HG02642 (cell line): Measurements from ENCODE around the gene YAP1.
A peak's percentile ranks its signal among the peaks of the same experiment; 100 is the strongest.

ENCODE experiments used
- ATAC-seq: cut with Tn5 transposase; IDR thresholded peaks from one replicate; pipeline ENCODE4 v1.9.1; 2021; ENCODE audit warnings: mild to moderate bottlenecking; ENCODE audit not compliant: unreplicated experiment, poor library complexity

Gene YAP1

DNA sequence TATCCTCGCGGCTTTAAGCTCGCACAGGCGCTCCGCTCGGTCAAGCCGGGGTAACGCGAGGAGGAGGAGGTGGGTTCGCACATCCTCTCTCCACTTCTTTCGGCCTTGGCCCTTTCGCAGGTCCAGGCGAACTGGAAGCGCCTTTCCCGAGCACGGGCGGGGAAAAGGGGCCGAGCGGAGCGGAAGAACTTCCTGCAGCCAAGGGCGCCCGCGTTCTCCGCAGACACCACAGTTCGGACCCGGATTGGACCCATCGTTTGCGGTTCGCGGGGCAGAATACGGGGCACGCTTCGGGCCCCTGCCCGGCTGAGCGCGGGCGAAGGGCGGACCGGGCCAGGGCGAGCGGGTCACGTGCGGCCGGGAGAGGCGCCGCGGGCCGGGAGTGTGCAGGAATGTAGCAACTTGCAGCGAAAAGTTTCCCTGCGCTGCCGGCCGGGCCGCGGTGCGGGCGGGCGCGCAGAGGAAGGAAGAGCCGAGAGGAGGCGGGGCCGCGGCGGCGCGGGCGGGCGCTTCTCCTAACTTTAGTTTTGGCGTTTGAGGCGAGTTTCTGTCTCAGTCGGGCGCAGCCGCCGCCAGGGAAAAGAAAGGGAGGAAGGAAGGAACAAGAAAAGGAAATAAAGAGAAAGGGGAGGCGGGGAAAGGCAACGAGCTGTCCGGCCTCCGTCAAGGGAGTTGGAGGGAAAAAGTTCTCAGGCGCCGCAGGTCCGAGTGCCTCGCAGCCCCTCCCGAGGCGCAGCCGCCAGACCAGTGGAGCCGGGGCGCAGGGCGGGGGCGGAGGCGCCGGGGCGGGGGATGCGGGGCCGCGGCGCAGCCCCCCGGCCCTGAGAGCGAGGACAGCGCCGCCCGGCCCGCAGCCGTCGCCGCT lies at the start of gene YAP1:
TSS of gene YAP1 (plus strand) at position 552 of the 865 bp plus-strand sequence. CDS start 402 bp downstream, outside the sequence.
- peak; percentile 89 for ATAC-seq

DNA sequence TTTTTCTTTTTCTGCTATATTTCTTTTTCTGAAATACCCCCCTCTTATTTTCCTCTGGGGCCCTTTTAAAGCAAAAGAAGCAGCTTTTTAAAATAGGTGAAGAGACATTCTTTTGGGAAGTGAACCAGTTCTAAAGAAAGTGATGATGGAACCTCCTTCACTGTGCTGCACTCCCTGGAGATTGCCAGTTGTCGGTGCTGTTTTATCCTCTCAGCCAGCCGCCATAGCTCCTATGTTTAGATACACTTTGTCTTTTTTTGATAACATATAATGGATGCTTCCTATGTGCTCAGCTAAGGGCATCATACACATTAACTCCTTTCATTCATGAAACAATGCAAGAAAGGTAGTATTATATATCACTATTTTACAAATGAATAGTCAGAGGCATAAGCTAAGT lies 49.0 kb upstream of the YAP1 start:
- no peak for ATAC-seq

DNA sequence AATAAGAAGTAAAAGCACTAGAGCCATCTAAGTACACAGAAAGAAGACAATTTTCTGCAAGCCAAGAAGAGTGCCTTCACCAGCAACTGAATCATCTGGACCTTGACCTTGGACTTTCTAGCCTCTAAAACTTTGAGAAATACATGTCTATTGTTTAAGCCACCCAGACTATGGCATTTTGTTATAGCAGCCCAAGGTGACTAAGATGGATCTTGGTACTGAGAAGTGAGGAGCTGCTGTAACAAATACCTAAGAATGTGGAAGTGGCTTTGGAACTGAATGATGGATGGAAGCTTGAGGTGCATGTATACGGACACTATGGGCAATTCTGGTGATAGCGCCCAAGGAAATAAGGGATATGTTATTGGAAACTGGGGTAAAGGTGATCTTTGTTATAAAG lies 48.1 kb upstream of the YAP1 start:
- no peak for ATAC-seq

DNA sequence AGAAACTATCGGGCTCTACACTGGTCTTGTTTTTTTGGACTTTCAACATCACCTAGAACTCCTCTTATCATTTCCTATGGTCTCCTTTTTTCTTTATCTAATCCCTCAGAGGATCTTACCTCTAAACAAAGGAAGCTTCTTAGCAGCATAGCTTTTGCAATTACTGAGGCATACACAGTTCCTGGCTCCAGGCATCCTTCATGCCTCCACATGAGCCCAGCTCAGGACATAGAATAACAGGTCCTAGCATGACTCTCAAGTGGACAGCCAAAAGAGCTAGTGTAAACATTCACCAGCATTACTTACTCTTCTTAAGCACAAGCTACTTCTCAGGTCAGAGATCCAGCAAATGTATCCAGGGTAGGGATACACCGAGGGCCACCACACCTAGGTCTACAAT lies 45.9 kb upstream of the YAP1 start:
- ATAC-seq, result no peak

DNA sequence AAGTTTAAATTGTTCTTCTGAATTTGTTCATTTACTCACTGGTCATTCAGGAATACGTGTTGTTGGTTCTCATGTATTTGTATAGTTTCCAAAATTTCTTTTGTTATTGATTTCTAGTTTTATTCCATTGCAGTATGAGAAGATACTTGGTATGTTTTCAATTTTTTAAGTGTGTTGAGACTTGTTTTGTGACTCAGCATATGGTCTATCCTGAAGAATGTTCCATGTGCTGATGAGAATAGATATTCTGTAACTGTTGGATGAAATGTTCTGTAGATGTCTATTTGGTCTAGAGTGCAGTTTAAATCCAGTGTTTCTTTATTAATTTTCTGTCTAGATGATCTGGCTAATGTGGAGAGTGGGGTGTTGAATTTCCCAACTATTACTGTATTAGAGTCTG lies 39.5 kb upstream of the YAP1 start:
- ATAC-seq, result no peak

DNA sequence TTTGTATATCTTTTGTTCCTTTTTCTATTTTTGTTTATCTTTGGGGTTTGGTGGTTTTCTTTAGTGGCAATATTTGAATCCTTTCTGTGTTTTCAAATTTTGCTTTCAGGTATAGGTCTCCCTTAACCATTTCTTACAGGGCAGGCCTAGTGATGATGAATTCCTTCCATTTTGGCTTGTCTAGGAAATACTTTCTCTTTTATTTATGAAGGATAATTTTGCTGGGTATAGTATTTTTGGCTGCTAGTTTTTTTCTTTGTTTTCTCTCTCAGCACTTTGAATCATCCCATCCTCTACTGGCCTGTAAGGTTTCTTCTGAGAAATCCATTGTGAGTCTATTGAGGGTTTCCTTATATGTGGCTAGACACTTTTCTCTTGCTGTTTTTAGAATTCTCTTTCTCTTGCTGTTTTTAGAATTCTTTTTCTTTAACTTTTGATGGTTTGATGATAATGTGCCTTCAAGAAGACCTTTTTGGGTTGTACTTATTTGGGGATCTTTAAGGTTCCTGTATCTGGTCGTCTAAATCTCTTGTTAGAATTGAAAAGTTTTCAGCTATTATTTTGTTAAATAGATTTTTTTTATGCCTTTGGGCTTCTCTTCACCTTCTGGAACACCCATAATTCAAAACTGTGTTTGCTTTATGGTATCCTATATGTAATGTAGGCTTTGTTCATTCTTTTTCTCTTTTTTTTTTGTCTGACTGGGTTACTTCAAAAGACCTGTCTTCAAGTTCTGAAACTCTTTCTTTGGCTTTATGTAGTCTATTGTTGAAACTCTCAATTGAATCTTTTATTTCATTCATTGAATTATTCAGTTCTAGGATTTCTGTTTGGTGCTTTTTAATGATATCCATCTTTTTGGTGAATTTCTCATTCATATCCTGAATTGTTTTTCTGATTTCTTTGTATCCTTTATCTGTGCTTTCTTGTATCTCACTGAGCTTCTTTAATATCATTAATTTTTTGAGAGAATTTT lies 38.5 kb upstream of the YAP1 start:
- no peak for ATAC-seq

DNA sequence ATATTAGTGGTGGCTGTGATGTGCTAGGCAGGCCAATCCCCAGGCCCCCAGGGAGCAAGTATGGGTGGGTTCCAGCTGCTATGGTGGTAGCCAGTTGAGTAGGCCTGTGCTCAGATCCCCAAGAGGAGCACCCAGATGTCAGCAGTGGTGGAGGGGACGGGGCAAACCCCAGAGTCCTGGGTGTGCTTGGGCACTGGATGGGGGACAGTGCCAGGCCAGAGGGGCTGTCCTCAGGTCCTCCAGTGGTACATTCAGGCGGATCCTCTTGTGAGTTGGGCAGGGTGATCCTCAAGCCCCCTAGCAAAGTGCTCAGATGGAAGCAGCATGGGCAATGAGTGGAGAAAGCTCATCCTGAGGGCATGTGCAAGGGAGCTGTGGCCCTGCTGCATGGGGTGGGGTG lies 37.0 kb upstream of the YAP1 start:
- no peak for ATAC-seq

DNA sequence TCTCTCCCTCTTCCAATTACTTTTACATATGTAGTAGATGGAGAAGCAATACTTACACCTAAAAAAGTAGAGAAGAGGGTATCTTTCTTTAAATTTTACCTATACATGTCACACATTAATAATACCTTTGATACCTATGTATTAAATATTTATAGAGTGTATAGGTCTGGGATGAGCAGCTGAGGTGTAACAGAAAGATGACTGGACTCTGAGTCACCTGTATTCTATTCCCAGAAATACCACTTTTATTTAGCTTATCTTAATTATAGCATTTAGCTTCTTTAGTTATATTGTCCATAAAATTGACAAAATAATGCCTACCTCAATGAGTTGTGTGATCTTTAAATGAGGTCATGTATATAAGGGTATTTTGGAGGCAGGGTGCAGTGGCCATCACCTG lies 30.6 kb upstream of the YAP1 start:
- ATAC-seq, result no peak

DNA sequence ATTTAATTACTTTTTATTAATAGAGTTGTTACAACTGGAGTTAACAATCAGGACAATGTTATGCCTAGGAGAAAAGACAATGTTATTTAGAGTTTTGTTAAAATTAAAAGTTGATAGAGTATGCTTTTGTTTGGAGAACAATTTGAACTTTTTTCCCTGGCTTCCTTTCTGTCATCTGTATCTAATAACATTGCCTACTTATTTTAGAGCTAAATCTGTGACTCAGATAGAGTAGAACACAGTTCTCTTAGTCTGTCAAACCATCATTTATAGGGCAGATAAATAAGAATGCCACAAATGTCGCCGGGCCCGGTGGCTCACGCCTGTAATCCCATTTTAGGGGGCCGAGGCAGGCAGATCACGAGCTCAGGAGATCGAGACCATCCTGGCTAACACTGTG lies 28.9 kb upstream of the YAP1 start:
- no peak for ATAC-seq

DNA sequence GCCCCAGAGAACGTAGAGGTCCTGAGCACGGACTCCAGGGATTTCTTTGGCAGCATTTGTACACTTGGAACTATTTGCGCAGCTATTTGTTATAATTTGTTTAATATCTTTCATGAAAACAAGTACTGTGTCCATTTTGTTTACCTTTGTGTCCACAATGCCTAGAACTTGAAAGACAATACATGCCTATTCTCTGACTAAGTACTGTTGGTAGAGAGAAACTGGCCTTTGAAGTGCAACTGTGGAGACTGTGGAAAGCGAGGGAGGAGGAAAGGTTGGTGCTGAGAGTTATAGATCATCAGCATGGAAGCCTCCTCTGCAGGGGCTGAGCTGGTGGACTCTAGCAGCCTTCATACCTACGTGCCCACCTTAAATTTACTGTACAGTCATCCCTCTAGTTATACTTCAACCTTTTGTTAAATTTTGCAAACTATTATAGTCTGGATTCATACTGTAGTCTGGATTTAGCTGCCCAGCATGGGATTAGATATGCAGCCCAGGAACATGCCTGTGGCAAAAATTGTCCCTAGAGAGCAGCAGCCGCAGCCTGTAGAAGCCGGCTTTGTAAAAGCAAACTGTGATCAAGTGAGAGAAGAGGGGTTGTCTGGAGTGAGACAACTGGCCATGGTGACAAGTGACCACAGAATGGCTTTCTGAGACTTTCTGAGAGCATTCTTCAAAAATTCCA lies 24.2 kb upstream of the YAP1 start:
- ATAC-seq, result no peak

DNA sequence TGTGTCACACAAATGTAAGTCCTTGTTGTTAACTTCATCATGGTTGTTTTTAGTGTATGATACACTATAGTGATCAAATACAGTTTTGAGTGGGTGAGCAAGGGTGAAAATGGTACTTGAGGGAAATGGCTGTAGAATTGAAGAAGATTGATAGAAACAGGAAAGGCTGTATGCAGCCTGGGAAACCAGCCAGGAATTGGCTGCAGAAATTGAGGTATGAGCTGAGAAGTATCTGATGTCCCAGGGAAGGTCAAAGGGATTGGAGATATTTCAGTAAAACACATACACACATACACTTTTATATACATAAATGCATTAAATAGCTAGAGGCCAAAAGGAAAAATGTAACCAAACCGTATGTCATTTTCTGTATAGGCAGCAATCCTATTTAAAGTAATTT lies 13.1 kb upstream of the YAP1 start:
- no peak for ATAC-seq

DNA sequence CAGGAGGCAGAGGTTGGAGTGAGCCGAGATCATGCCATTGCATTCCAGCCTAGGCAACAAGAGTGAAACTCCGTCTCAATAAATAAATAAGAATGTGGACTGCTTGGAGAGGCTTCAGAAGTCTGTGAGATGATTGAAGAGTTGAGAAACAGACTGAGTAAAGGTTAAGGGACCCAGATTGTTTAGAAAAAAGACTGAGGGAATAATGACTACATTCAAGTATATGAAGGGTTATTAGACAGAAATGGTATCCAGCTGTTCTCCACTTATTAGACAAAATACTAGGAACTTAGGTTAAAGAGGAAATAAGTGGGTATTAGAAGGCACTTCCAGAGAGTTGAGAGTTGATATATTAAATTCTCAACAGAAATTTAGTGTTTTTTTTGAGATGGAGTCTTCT lies 10.5 kb upstream of the YAP1 start:
- ATAC-seq, result no peak

DNA sequence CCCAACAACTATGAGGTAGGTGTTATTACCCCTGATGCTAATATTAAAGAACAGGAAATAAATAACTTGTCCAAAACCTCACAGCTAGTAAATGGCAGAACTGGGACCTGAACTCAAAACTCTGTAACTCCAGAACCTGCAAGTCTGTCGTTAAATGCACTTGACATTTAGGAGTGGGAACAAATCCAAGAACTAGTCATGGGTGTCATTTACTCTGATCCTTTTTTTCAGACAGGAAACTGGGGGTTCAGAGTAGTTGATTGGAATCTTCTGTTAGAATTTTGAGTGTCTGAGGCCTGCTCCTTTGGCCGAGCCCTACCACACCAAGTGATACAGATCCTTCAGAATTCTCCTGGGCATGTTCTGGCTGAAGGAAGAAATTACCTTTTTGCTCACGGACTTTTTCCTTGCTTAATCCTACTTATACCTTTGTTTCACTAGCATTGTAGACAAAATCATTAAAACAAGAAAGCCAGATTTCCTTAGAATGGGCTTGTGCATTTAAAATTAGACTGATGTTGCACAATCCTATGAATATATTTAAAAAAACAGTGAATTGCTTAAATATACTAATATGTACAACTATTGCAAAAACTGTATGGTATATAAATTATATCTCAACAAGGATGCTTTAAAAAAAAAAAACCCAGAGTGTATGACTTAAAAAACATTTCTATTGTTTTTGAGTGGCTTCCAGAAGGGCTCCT lies 1.4 kb upstream of the YAP1 start:
- ATAC-seq, result no peak

DNA sequence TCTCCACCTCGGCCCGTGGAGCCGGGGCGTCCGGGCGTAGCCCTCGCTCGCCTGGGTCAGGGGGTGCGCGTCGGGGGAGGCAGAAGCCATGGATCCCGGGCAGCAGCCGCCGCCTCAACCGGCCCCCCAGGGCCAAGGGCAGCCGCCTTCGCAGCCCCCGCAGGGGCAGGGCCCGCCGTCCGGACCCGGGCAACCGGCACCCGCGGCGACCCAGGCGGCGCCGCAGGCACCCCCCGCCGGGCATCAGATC lies 439 bp downstream of the YAP1 start:
- ATAC-seq, result peak; percentile 20

DNA sequence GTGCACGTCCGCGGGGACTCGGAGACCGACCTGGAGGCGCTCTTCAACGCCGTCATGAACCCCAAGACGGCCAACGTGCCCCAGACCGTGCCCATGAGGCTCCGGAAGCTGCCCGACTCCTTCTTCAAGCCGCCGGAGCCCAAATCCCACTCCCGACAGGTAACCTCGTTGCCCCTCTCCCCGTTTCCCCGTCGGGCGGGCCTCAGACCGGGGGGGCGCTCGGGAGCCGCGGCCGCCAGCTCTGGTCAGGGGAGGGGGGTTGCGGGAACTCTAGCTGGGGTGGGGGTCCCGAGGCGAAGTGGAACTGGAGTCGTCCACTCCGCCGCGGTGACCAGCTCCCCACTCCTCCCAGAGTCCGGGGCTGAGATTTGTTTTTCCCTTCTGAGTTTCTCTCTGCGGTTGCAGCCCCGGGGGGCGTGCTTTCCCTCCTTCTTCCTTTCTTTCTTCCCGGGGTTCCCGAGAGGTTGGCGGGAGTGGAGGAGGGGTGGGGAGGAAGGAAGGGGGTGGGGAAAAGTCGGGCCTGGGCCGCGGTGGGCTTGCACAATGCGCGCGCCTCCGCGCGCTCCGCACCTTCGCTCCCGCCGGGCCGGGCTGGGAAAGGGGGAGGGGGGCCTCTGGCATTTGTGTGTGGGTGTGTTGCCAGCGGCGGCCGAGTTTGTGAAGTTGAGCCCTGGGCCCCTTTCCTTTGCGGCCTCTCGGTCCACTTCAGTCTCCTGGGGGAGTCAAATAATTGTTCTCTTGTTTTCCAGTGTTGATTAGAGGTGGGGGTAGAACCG lies 952 bp downstream of the YAP1 start:
- ATAC-seq, result no peak

DNA sequence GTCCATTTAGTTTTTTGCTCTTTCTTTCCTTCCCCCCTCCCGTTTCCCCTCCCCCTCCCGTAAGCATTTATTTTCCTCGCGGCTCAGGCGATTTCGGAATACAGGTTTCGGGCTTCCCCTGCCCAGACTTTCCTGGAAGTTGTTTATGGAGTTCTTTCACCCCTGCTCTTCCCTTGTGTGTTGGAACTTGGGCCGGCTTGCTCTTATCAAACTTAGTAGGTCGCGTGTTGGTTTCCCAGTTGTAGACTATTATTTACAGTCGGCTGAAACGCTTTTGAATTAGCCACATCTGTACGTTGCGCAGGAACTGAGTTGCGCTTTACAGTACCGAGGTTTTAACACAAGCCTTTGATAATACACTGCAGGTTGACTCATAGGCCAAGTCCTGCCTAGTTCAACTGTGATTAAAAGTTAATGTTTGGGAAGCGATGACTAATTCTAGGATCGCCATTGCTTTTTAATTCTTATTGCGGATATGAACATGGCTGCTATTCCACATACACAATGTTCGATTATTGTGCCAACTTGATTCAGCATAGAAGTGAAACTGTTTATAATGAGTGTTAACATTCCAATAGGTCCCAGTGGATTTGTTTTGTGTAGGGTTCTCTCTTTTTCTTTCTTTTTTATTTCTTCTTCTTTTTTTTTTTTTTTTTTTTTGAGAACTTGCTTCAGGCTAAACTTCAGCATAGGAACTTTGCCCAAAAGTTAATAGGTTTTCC lies 1.7 kb downstream of the YAP1 start:
- no peak for ATAC-seq

DNA sequence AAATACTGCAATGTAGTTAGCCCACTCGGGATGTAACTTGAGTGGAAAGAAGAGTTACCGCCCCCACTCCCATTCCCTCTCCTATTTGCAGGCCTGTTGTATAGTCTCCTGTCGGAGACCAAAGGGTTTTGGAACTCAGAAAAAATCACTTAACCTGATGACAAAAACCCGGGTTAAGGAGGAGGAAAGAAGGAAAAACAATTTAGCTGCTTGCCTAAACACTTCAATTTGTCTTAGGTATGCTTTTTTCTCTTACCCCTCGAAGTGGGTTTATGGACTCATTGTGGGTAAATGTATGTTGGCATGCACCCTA lies 2.2 kb downstream of the YAP1 start:
- ATAC-seq, result no peak

DNA sequence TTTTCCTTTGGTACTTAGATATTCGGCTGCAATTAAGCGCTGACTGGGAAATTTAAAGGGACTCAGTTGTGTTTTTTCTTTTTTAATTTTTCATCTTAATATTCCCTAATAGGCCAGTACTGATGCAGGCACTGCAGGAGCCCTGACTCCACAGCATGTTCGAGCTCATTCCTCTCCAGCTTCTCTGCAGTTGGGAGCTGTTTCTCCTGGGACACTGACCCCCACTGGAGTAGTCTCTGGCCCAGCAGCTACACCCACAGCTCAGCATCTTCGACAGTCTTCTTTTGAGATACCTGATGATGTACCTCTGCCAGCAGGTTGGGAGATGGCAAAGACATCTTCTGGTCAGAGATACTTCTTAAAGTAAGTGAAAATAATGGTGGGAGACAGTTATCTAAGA lies 3.8 kb downstream of the YAP1 start:
- no peak for ATAC-seq

DNA sequence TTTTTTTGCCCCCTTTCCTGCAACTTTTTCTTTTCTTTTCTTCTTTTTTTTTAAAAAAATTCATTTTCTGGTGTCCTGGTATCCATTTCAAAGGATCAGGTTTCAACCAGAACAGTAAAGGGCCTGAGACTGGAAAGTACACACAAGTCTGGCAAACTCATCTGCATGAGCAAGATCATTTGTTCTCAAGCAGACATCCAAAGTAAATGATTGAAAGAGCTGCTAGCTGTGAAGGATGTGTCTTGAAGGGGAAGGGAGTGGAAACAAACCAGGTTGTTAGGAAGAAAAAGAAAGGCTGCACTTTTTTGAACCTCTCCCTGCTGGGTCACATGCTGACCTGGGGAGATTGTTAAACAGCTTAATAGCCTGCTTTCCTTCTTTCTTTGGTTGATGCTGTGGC lies 5.3 kb downstream of the YAP1 start:
- no peak for ATAC-seq
